GM21447 (cell line): ENCODE data around the gene ZNF879.

Experiments
- ATAC-seq: cut with Tn5 transposase; IDR thresholded peaks from one replicate; pipeline ENCODE4 v1.9.1; 2021; ENCODE audit not compliant: unreplicated experiment

The ZNF879 gene

GRCh38 chr5:179023528-179024189 lies at the start of gene ZNF879:
Gene ZNF879 (plus strand): TSS chr5:179023804. CDS start chr5:179025005, 1,201 bp downstream.
- peak; percentile 79 for ATAC-seq

- no peak for ATAC-seq
These were observed 42.2 kb upstream of the ZNF879 start for GRCh38 chr5:178981381-178981780.

GRCh38 chr5:178982941-178983340 lies 40.7 kb upstream of the ZNF879 start:
- no peak for ATAC-seq

- ATAC-seq: no peak
These were observed 39.9 kb upstream of the ZNF879 start for GRCh38 chr5:178983728-178984127.

- ATAC-seq: no peak
These were observed 39.2 kb upstream of the ZNF879 start for GRCh38 chr5:178984145-178985072.

- ATAC-seq: no peak
These were observed 37.2 kb upstream of the ZNF879 start for GRCh38 chr5:178986326-178986960.

- ATAC-seq: no peak
These were observed 35.0 kb upstream of the ZNF879 start for GRCh38 chr5:178988436-178989220.

- no peak for ATAC-seq
These were observed 34.3 kb upstream of the ZNF879 start for GRCh38 chr5:178989311-178989710.

GRCh38 chr5:178990491-178990890 lies 33.1 kb upstream of the ZNF879 start:
- ATAC-seq: no peak

- ATAC-seq: no peak
These were observed 32.1 kb upstream of the ZNF879 start for GRCh38 chr5:178991190-178992145.

GRCh38 chr5:178992291-178992895 lies 31.2 kb upstream of the ZNF879 start:
- no peak for ATAC-seq

GRCh38 chr5:178993236-178993765 lies 30.3 kb upstream of the ZNF879 start:
- no peak for ATAC-seq

- no peak for ATAC-seq
These were observed 29.5 kb upstream of the ZNF879 start for GRCh38 chr5:178993955-178994579.

GRCh38 chr5:178994580-178995340 lies 28.8 kb upstream of the ZNF879 start, which contains the start of gene GRM6:
Gene GRM6 (minus strand): TSS chr5:178995320. CDS start chr5:178994944, 376 bp downstream.
- no peak for ATAC-seq

- no peak for ATAC-seq
These were observed 28.3 kb upstream of the ZNF879 start for GRCh38 chr5:178995341-178995690.

- ATAC-seq: no peak
These were observed 27.4 kb upstream of the ZNF879 start for GRCh38 chr5:178996156-178996555.

- ATAC-seq: no peak
These were observed 26.4 kb upstream of the ZNF879 start for GRCh38 chr5:178997191-178997590.

- ATAC-seq: no peak
These were observed 25.2 kb upstream of the ZNF879 start for GRCh38 chr5:178998441-178998840.
